Measurements from ENCODE around the gene TRIP11.

DNA sequence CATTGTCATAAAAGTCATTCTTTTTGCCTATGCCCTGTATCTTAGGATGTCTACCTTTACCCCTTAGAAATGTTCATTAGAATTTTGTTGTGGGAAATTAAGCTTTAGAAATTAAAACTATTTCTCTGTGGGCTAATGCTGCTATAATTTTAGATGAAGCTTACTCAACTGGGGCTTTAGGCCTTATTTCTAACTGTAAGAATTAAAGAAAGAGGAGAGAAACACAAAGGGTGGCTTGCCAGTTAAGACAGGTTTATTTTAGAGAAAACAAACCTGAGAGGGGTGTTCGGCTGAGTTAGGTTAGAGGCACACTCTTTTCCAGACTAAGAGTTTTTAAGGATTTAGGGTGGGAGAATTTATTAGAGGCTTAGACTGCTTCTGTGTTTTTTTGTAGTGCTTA is 6.4 kb downstream of the TRIP11 start:
- TF ChIP-seq, protein P1, sequence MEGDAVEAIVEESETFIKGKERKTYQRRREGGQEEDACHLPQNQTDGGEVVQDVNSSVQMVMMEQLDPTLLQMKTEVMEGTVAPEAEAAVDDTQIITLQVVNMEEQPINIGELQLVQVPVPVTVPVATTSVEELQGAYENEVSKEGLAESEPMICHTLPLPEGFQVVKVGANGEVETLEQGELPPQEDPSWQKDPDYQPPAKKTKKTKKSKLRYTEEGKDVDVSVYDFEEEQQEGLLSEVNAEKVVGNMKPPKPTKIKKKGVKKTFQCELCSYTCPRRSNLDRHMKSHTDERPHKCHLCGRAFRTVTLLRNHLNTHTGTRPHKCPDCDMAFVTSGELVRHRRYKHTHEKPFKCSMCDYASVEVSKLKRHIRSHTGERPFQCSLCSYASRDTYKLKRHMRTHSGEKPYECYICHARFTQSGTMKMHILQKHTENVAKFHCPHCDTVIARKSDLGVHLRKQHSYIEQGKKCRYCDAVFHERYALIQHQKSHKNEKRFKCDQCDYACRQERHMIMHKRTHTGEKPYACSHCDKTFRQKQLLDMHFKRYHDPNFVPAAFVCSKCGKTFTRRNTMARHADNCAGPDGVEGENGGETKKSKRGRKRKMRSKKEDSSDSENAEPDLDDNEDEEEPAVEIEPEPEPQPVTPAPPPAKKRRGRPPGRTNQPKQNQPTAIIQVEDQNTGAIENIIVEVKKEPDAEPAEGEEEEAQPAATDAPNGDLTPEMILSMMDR (conservative IDR thresholded peaks at IDR 0.05 in 1 of 2, IDR thresholded peaks at IDR 0.05 in 1 of 2; ENCODE audit: low read depth in 1 of 2, low read length in 2 of 2): no peak
- no peak for TF ChIP-seq EZH2 (IDR thresholded peaks at IDR 0.05; ENCODE audit: low read length, missing control alignments)

All from fibroblast of lung (primary cell).